Urinary bladder (tissue), 4 donors: ENCODE results near the gene THSD7B. TPM values are rescaled to one million over a fixed set of nuclear protein-coding genes. Genes with fewer than 3 reads are reported as not detected.

Source experiments
- DNase-seq: peaks from one replicate; pipeline ENCODE4 v3.0.0-alpha.2; 2015; ENCODE audit errors: extremely low spot score
- H3K27ac ChIP-seq: one replicate; pipeline ENCODE4 v1.5.1; 2013; ENCODE audit warnings: low read depth, mild to moderate bottlenecking, moderate library complexity
- H3K36me3 ChIP-seq: one replicate; pipeline ENCODE4 v1.6.1; 2013; ENCODE audit warnings: mild to moderate bottlenecking, moderate library complexity; ENCODE audit not compliant: insufficient read depth
- H3K4me1 ChIP-seq: one replicate; pipeline ENCODE4 v1.6.1; 2013; ENCODE audit warnings: mild to moderate bottlenecking, moderate library complexity; ENCODE audit not compliant: insufficient read depth
- H3K4me3 ChIP-seq: one replicate; pipeline ENCODE4 v1.5.1; 2013; ENCODE audit warnings: low read depth, low read length
- WGBS: extraction: QIAGEN DNeasy Blood & Tissue Kit; methylation state at CpG from one replicate; pipeline ENCODE4 v1.1.7; 2013; 5-methylcytosine and 5-hydroxymethylcytosine counted together
- polyA plus RNA-seq: library from polyadenylated mRNA; stranded (reverse); fragments of 200-250 nt; gene quantifications from one replicate; pipeline ENCODE4 v1.2.3, GENCODE V29; 2013
- total RNA-seq: library from RNA; depleted of rRNA; stranded (reverse); fragments of >200 nt; gene quantifications from one replicate; pipeline ENCODE4 v1.2.3, GENCODE V29; 2014
- donor health status: healthy with polysubstance abuse.
- donor health status: healthy.

Gene THSD7B
- total and polyA plus RNA-seq, 2 donors, result 0.11 to 4.0 TPM

DNA sequence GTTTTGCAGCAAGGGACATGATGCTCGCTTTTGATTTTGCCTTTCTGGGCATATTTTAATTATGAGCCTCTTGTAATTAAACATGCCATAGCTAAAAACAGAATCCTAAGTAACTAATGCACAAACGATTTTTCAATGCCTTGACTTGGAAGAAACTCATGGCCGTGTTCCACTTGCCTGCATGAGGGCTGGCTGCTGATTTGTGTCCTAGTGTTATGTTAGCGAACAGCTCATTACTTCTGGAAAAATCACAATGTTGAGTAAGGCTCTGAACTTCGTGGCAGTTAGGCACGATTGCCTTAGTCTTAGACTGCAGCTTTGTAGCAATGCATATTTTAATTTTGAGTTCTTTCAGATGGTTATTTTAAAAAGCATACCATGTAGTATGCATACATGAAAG is 4.5 kb downstream of the THSD7B start:
- 81% methylated on average over 6 of the region's 6 CpGs for WGBS
- H3K4me1 ChIP-seq, result no peaks in the 10 kb centered on the region
- no peak overlapping the region for H3K27ac ChIP-seq
- DNase-seq, result no peak
- no peak overlapping the region for H3K4me3 ChIP-seq
- no peaks in the 10 kb centered on the region for H3K36me3 ChIP-seq

DNA sequence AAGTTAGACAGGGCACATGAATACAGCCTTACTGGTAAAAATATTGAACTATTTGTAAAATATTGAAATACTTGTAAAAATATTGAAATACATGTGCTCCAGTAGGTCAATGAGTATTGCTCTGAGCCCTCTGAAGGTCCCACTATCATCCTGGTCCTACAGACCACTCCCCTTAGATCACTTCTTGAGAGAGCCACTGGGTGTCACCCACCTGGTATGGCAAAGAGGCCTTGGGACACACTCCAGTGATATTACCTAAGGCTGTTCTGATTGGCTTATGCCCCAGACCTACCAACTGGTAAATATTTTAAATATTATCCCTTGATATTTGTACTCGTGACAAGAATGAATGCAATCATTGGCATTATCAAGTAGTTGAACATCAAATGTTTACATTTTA is 5.0 kb downstream of the THSD7B start:
- no peaks in the 10 kb centered on the region for H3K4me1 ChIP-seq
- no peak for DNase-seq
- H3K36me3 ChIP-seq, result no peaks in the 10 kb centered on the region
- H3K4me3 ChIP-seq, result no peak overlapping the region
- WGBS, result 69% methylated on average over 1 of the region's 1 CpG
- H3K27ac ChIP-seq, result no peak overlapping the region

DNA sequence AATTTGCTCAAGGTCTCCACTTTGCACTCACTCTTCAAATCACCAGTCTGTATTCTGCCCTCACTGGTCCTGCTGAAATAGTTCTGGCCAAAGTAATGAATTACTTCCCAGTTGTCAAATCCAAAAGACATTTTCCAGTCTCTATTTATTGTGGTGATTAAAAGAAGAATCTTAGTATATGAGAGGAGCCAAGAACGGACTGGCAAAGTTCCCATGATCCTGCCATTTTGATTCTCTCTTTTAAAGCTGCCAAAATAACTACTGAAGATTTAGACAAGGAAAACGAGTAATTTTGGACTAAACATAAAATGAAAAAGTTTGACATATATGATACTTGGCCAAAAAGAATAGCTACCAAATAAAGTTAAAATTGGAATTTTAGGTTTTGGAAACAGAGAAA is 12.0 kb downstream of the THSD7B start:
- no peaks in the 10 kb centered on the region for H3K4me1 ChIP-seq
- DNase-seq, result no peak
- H3K4me3 ChIP-seq, result no peak overlapping the region
- H3K36me3 ChIP-seq, result no peaks in the 10 kb centered on the region
- H3K27ac ChIP-seq, result no peak overlapping the region
- WGBS, result 33% methylated on average over 2 of the region's 2 CpGs

DNA sequence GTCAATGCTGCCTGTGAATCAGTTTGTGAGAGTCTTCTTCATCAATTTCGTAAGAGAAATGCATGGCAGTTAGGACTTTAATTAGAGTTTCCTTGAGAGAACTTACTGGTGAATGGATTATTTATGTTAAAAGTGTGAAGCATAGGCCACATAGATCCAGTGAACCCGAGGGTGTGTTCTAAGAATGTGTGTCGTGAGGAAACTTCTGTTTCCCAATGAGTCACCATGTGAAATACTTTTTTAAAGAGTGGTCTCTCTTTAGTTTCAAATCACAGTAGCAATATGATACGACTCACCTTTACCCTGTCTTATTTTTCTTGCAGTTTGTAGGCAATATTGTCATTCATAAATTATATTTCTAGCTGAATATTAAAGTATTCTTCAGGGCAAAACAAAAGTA is 18.5 kb downstream of the THSD7B start:
- H3K4me3 ChIP-seq, result no peak overlapping the region
- H3K36me3 ChIP-seq, result no peaks in the 10 kb centered on the region
- H3K4me1 ChIP-seq, result no peaks in the 10 kb centered on the region
- 70% methylated on average over 4 of the region's 4 CpGs for WGBS
- no peak overlapping the region for H3K27ac ChIP-seq
- no peak for DNase-seq

GRCh38 chr2:136785215-136785614 is 19.9 kb downstream of the THSD7B start:
- Histone ChIP-seq H3K4me3 (no peak overlapping the region), H3K4me1 (no peaks in the 10 kb centered on the region), H3K36me3 (no peaks in the 10 kb centered on the region), H3K27ac (no peak overlapping the region)
- no peak for DNase-seq
- WGBS, result 90% methylated on average over 3 of the region's 3 CpGs

GRCh38 chr2:136787970-136788369 is 22.6 kb downstream of the THSD7B start:
- DNase-seq, result no peak
- 83% methylated on average over 3 of the region's 3 CpGs for WGBS
- no peak overlapping the region for H3K4me3 ChIP-seq
- H3K4me1 ChIP-seq, result no peaks in the 10 kb centered on the region
- no peaks in the 10 kb centered on the region for H3K36me3 ChIP-seq
- H3K27ac ChIP-seq, result no peak overlapping the region

GRCh38 chr2:136796339-136796738 is 31.0 kb downstream of the THSD7B start:
- Histone ChIP-seq H3K36me3 (no peaks in the 10 kb centered on the region), H3K4me1 (no peaks in the 10 kb centered on the region), H3K27ac (no peak overlapping the region), H3K4me3 (no peak overlapping the region)
- DNase-seq, result no peak
- 77% methylated on average over 4 of the region's 4 CpGs for WGBS

DNA sequence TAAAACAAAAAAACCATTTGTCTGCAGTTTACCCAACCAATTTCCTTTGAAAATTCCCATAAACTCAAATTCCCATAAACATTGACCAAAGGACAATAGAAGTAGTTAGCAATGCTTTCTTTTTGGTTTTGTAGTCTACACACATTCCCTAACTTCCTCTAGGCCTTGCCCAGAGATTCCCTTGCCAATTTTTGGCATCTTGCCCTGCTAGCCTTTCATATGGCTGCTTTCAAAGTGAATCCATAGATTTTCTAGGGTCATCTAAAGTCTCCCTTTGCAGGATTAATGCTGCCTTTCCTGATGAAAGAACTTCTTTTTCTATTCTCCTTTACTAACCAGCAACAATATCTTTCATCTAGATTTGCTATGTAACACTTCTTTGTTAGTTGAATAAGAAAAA is 33.4 kb downstream of the THSD7B start:
- Histone ChIP-seq H3K4me1 (no peaks in the 10 kb centered on the region), H3K36me3 (no peaks in the 10 kb centered on the region), H3K27ac (no peak overlapping the region), H3K4me3 (no peak overlapping the region)
- no peak for DNase-seq

- H3K4me1 ChIP-seq, result no peaks in the 10 kb centered on the region
- no peaks in the 10 kb centered on the region for H3K36me3 ChIP-seq
- no peak overlapping the region for H3K27ac ChIP-seq
- DNase-seq, result no peak
- no peak overlapping the region for H3K4me3 ChIP-seq
- WGBS, result 81% methylated on average over 4 of the region's 4 CpGs
Observed at GRCh38 chr2:136801661-136802060, 36.3 kb downstream of the THSD7B start.

GRCh38 chr2:136809998-136810397 is 44.7 kb downstream of the THSD7B start:
- no peaks in the 10 kb centered on the region for H3K36me3 ChIP-seq
- WGBS, result 47% methylated on average over 4 of the region's 4 CpGs
- H3K4me3 ChIP-seq, result no peak overlapping the region
- H3K27ac ChIP-seq, result no peak overlapping the region
- no peak for DNase-seq
- no peaks in the 10 kb centered on the region for H3K4me1 ChIP-seq

- 73% methylated on average over 4 of the region's 4 CpGs for WGBS
Observed at GRCh38 chr2:136818839-136819238, 53.5 kb downstream of the THSD7B start.

DNA sequence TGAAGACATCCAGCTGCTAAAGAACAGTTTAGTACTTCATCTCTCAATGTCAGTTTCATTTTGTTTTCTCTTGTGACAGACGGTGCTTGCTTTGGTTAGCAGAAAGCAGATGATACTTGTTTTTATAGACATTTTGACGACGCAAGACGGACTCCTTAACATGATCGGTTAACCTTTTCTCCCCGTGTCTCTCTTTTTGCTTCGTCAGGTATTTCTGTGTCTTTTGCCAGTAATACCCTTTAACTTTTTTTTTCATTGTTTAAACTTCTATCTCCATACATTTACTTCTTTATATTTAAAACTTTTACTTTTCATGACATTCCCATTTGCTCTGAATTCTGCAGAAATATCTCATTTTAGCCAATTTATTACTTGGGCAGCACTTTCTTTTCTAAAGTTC is 57.9 kb downstream of the THSD7B start:
- Histone ChIP-seq H3K4me1 (no peaks in the 10 kb centered on the region), H3K4me3 (no peak overlapping the region), H3K36me3 (no peaks in the 10 kb centered on the region), H3K27ac (no peak overlapping the region)
- WGBS, result 57% methylated on average over 7 of the region's 7 CpGs
- DNase-seq, result no peak

More at GRCh38 chr2:136818839-136819238, 53.5 kb downstream of the THSD7B start:
- H3K27ac ChIP-seq, result no peak overlapping the region
- no peak for DNase-seq
- H3K4me3 ChIP-seq, result no peak overlapping the region
- no peaks in the 10 kb centered on the region for H3K4me1 ChIP-seq
- no peaks in the 10 kb centered on the region for H3K36me3 ChIP-seq

DNA sequence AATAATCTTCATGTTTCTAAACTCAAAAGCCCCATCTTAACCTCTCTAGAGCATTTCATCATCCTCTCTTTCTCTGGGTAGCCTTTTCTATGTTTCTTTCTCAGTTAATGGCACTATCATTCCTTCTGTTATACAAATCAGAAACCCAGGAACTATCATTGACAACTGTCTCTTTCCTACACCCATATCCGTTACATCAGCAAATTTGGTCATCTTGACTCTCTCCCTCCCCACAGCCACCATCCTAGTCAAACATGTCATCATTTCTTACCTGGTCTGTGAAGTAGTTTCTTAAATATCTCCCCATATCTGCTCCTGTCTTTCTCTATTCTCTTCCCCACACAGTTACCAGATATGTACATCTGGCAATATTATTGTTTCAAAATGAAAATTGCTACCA is 62.8 kb downstream of the THSD7B start:
- no peak overlapping the region for H3K27ac ChIP-seq
- no peaks in the 10 kb centered on the region for H3K36me3 ChIP-seq
- WGBS, result 93% methylated on average over 1 of the region's 1 CpG
- H3K4me1 ChIP-seq, result no peaks in the 10 kb centered on the region
- DNase-seq, result no peak
- no peak overlapping the region for H3K4me3 ChIP-seq

GRCh38 chr2:136828774-136829173 is 63.4 kb downstream of the THSD7B start:
- Histone ChIP-seq H3K36me3 (no peaks in the 10 kb centered on the region), H3K4me3 (no peak overlapping the region), H3K4me1 (no peaks in the 10 kb centered on the region), H3K27ac (no peak overlapping the region)
- WGBS, result 79% methylated on average over 1 of the region's 1 CpG
- DNase-seq, result no peak

GRCh38 chr2:136844546-136844945 is 79.2 kb downstream of the THSD7B start:
- WGBS, result 75% methylated on average over 1 of the region's 1 CpG
- H3K4me1 ChIP-seq, result no peaks in the 10 kb centered on the region
- DNase-seq, result no peak
- H3K4me3 ChIP-seq, result no peak overlapping the region
- no peak overlapping the region for H3K27ac ChIP-seq
- no peaks in the 10 kb centered on the region for H3K36me3 ChIP-seq
